Measurements from ENCODE around the gene PARD3.

PARD3 gene

DNA sequence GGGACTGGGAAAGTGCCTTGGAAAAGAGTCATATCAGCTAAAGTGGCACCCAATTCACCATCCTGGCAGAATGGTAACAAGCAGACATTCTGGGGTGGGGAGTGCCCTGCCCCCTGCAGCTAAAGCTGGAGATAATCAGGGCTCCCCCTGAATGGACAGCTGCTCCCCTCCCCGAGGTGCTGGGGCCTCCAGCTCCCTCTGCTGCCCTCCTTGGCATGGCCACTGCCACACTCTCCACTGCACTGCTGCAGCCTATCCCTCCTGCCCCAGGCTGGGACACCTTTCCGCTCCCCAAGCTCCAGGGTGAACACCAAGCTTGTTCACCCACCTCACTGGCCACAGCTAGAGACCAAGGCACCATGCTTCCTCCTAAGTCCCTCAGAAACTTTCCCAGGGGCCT lies 9.8 kb upstream of the PARD3 start:
- DNase-seq (ENCODE audit: low spot score) = no peak

DNA sequence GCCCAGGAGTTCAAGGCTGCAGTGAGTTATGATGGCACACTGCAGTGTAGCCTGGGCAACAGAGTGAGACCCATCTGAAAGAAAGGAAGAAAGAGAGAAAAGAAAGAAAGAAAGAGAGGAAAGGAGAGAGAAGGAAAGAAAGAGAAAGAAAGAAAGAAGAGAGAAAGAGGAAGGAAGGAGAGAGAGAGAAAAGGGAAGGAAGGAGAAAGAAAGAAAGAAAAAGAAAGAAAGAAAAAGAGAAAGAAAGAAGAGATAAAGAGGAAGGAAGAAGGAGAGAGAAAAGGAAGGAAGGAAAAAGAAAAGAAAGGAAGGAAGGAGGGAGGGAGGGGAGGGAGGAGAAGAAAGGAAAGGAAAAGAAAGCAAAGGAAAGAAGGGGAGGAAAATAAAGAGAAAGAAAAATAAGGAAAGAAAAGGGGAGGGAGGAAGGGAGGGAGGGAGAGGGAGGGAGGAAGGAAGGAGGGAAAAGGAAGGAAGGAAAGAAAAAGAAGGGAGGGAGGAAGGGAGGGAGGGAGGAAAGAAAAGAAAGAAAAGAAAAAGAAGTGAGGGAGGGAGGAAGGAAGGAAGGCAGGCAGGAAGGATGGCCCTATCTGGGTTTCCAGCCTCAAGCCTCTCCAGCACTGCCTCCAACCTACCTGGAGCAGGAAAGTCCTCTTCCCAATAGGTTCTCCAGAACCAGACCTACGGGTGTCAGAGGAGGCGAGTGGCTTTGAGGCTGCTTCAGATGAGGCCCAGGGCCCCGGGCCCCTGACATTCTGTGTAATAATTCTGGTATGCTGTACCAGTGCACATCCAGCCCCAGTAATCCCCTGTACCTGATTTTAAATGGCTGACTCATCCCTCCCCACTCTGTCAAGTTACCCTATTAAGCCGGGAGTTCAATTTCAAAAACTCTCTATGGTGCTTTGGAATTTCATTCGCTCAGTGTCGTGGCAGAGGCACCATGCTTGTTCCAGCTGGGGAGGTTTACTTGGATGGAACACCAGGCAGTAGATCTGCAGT lies 6.8 kb upstream of the PARD3 start:
- DNase-seq (ENCODE audit: low spot score) = no peak

GRCh38 chr10:34817586-34817985 lies 2.5 kb upstream of the PARD3 start:
- DNase-seq (ENCODE audit: low spot score) = no peak

- no peak for DNase-seq (ENCODE audit: low spot score)
These were observed 2.0 kb upstream of the PARD3 start for GRCh38 chr10:34817054-34817453.

DNA sequence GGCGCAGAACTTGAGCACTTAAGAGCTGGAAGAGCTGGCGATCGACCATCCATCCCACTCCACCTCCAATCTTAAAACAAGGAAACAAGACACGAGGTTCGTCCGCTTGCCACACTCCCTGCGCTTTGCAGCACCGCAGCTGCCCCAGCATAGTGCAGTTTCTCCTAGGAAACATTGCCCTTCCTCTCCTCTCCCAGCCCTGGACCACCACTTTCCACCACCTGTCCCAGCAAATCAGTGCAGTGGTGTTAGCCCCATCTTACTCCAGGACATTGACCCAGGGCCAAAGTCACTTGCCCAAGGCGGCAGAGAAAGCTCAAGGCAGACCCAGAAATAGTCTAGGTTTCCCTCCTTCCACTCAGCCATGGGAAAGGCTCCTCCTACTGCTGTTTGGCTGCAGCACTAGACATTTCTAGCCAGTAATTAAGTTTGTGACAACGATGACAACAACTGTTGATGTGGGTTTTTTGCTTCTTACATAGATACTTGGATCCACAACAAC lies 1.5 kb upstream of the PARD3 start:
- no peak for DNase-seq (ENCODE audit: low spot score)

GRCh38 chr10:34816085-34816496 lies 995 bp upstream of the PARD3 start:
- DNase-seq (ENCODE audit: low spot score) = no peak

- DNase-seq (ENCODE audit: low spot score) = no peak
These were observed 247 bp downstream of the PARD3 start for GRCh38 chr10:34814913-34815184.

DNA sequence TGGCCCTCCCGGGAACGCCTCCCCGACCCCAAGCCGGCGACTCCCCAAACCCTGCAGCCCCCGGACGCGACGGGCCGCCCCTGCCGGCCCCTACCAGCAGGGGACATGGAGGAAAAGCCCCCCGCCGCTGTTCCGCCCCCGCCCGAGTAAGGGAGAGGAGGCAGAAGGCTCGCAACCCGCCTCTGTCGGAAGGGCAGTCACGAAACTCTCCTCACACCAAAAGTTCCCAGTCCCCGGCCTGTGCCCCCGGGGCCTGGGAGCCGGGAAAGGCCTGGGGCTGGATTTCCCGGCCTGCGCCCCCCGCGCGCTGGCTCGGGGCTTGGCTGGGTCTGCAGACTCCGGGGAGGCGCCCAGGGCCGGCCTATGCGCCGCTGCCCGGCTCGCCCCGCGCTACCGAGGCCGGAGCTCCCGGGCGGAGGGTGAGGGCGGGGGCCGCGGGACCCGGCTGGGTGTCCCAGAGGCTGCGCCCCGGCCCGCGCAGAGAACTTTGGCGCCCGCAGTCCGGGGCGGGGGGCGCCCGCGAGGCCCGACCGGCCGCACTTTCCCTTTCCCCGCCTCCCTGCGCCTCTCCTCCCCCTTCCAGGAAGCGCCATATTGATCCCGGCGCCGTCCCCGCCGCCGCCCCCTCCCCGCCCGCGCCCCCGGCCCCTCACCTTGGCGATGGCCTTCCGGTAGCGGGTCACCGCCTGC lies 728 bp downstream of the PARD3 start:
- no peak for DNase-seq (ENCODE audit: low spot score)

DNA sequence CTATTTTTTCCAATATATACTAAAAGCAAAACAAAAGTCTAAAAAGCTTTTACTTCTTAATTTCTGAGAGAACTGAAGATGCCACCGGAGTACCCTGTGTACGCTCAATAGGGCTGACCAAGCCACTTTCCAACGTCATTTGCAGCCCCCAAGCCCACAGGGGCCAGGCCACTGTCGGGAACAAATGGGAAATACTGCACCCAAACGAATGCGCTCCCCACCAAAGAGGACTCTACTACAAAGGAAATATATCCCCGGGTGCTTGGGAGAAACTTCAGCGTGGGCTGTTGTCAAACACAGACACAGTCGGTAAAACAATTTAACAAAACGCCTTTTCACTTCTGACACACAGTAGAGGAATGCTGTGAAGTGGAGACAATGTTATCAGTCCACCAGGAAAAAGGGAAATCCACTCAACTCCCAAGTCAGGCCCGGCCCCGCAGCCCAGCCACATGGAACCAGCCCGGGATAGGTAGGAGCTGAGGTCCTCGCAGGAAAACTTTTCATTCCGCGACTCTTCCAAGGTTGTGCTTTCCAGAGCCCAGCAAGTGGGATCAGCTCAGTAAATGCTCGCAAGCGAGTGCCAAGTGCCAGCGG lies 1.4 kb downstream of the PARD3 start:
- DNase-seq (ENCODE audit: low spot score) = peak; percentile 49

DNA sequence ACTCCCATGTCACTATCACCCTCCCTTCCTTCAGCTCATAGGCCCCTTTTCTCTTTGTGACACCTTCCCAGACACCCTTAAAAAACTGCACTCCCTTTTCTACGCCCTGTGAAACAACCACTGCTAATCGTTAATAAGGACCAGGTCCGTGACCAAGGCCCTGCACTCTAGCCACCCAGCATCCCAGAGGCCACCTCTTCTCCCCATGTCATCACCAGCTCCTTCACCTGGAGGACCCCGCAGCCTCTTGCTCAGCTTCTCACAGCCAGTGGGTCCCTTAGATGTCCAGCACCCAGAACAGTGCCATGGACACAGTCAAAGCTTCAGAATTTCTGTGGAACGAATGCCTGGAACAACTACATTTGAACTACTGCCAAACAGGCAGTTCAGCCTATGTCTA lies 2.3 kb downstream of the PARD3 start:
- DNase-seq (ENCODE audit: low spot score) = no peak

DNA sequence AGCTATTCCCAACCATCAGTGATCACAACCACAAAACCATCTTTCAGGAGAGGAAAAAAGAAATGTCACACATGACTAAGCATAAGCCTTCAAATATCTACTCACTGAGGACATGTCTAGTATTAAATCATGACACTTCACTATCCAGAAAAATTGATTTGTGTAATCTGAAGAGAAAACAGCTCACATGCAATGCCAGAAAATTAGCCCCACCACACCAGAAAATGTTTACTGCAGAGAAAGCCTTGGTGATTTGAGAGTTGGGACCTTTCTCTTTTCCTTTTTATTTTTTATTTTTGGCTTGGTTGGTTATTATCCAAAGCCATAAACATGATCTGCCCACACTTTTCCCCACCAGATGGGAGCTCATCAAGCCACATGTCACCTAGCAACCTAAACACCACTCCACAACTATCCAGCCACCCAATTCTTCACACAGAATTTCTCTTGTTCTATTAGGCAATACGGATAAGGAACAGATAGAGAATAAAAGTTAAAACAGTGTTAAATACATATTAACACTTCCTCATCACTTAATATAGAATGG lies 3.1 kb downstream of the PARD3 start:
- no peak for DNase-seq (ENCODE audit: low spot score)

GRCh38 chr10:34811126-34811967 lies 3.7 kb downstream of the PARD3 start:
- no peak for DNase-seq (ENCODE audit: low spot score)

DNA sequence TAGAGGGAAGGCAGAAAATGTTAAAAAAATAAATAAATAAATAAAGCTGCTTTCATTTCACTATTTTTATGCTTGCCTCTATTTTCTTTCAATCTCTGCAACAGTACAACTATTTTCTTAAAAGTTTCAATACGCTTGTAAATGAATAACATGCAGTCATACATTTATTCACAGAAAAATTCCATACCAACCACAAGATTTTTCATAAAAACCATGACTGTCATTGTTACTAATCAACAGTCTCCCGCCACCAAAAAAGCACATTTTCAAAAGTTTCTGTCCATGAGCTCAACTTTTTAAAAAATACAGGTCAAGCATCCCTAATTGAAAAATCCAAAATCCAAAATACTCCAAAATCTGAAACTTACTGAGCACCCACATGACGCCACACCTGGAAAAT lies 5.3 kb downstream of the PARD3 start:
- no peak for DNase-seq (ENCODE audit: low spot score)

- no peak for DNase-seq (ENCODE audit: low spot score)
These were observed 6.0 kb downstream of the PARD3 start for GRCh38 chr10:34808801-34809745.

DNA sequence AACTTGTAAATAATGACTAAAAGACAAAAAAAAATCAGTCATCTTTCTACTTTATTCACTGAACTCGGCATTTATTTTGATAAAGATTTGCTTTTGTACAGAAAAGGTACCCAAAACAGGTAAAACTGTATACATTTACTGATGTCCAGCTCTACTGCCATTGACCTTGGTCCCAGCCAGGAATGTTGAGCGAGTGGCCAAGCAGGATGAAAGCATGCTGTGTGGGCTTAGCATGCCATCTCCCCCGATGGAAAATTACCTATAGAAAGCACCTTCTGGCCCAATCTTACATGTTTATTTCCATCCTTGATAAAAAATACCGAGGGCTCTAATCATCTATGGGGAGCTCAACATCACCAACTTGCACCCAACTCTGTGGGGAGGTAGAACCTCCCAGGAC lies 6.8 kb downstream of the PARD3 start:
- no peak for DNase-seq (ENCODE audit: low spot score)

GRCh38 chr10:34804306-34804705 lies 10.8 kb downstream of the PARD3 start:
- no peak for DNase-seq (ENCODE audit: low spot score)

GRCh38 chr10:34802692-34803091 lies 12.4 kb downstream of the PARD3 start:
- DNase-seq (ENCODE audit: low spot score) = no peak

- no peak for DNase-seq (ENCODE audit: low spot score)
These were observed 13.9 kb downstream of the PARD3 start for GRCh38 chr10:34801097-34801733.

GRCh38 chr10:34800624-34801023 lies 14.5 kb downstream of the PARD3 start:
- DNase-seq (ENCODE audit: low spot score) = no peak

DNA sequence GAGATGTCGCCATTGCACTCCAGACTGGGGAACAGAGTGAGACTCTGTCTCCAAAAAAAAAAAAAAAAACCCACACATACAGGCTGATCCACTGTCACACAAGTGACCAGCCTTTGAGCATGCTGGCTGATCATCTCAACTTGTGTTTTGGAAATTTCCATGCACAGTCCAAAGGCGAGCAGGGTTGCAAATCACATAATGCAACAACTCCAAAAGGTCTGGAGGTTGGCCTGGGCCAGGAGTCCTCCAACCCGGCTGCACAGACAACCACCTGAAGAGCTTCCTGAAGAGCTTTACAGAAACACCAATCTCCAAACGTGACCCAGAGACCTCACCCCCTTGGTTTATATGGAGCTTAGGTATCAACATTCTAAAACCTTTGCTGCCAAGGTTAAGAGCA lies 16.4 kb downstream of the PARD3 start:
- DNase-seq (ENCODE audit: low spot score) = no peak

Measured in COLO829 (cell line).